CD14-positive monocyte (primary cell): ENCODE data around the gene DLG1. TPM values are rescaled to one million over a fixed set of nuclear protein-coding genes. Genes with fewer than 3 reads are reported as not detected.

Experiments used
- DNase-seq, 3 donors: peaks; one replicate each; pipeline ENCODE4 v3.0.0-alpha.2; 2011 to 2022
- H2AFZ ChIP-seq: 2 replicates; pipeline ENCODE4 v1.6.0; 2012; ENCODE audit warnings: mild to moderate bottlenecking, low read depth, low read length, inconsistent platforms; ENCODE audit not compliant: insufficient read depth, poor library complexity, severe bottlenecking
- H3K27ac ChIP-seq, 2 donors: 1 replicate in 1 of 2; 2 replicates in 1 of 2; pipeline ENCODE4 v1.5.1; 2012 to 2013; ENCODE audit warnings: low read length in 2 of 2, control low read depth in 1 of 2, inconsistent platforms in 1 of 2, low read depth in 1 of 2, mild to moderate bottlenecking in 1 of 2
- H3K27me3 ChIP-seq, 2 donors: one replicate each; pipeline versions ENCODE4 v1.6.0 to v1.6.1; 2011 to 2013; ENCODE audit warnings: low read length in 2 of 2; ENCODE audit not compliant: control insufficient read depth in 2 of 2, insufficient read depth in 2 of 2
- H3K36me3 ChIP-seq, 2 donors: replicated peaks in 1 of 2; 1 replicate in 1 of 2; 2 replicates in 1 of 2; pipeline versions ENCODE4 v1.5.1 to v1.6.1; 2012 to 2013; ENCODE audit warnings: low read length in 2 of 2, control low read depth in 1 of 2, inconsistent platforms in 1 of 2, mild to moderate bottlenecking in 1 of 2; ENCODE audit not compliant: insufficient read depth in 2 of 2, control insufficient read depth in 1 of 2
- H3K4me1 ChIP-seq, 2 donors: 1 replicate in 1 of 2; 2 replicates in 1 of 2; pipeline versions ENCODE4 v1.5.1 to v1.6.1; 2012 to 2013; ENCODE audit warnings: low read length in 2 of 2, control low read depth in 1 of 2, inconsistent platforms in 1 of 2, mild to moderate bottlenecking in 1 of 2, moderate library complexity in 1 of 2; ENCODE audit not compliant: insufficient read depth in 2 of 2, control insufficient read depth in 1 of 2
- H3K4me2 ChIP-seq: replicated peaks from 2 replicates; pipeline ENCODE3; 2012; ENCODE audit warnings: low read length, moderate library complexity, mild to moderate bottlenecking; ENCODE audit not compliant: poor library complexity, severe bottlenecking; ENCODE audit errors: extremely low read depth
- H3K4me3 ChIP-seq, 3 experiments: fragments of 200-600 bp in 1 of 3; sonication (generic) in 1 of 3; replicated peaks in 1 of 3; 1 replicate in 2 of 3; 2 replicates in 1 of 3; pipeline ENCODE4 v1.5.1; 2011 to 2013; ENCODE audit warnings: low read length in 3 of 3, mild to moderate bottlenecking in 3 of 3, control low read depth in 2 of 3, low read depth in 2 of 3, inconsistent platforms in 1 of 3, moderate library complexity in 1 of 3
- H3K79me2 ChIP-seq: 2 replicates; pipeline ENCODE4 v1.6.0; 2012; ENCODE audit warnings: mild to moderate bottlenecking, control low read depth, inconsistent platforms, low read length, moderate library complexity; ENCODE audit not compliant: insufficient read depth
- H3K9ac ChIP-seq: 2 replicates; pipeline ENCODE4 v1.6.0; 2017; ENCODE audit warnings: low read length, mild to moderate bottlenecking; ENCODE audit not compliant: insufficient read depth, poor library complexity, severe bottlenecking
- H3K9me3 ChIP-seq, 2 donors: replicated peaks in 1 of 2; 1 replicate in 1 of 2; 2 replicates in 1 of 2; pipeline versions ENCODE4 v1.5.1 to v1.6.1; 2012 to 2013; ENCODE audit warnings: low read length in 2 of 2, control low read depth in 1 of 2; ENCODE audit not compliant: control insufficient read depth in 1 of 2, insufficient read depth in 1 of 2
- H4K20me1 ChIP-seq: 2 replicates; pipeline ENCODE4 v1.6.0; 2012; ENCODE audit warnings: mild to moderate bottlenecking, low read length, control low read depth, moderate library complexity; ENCODE audit not compliant: insufficient read depth
- H3K27ac Mint-ChIP-seq, 7 donors: one replicate each; pipeline ENCODE4 v1.8.0; 2020; ENCODE audit warnings: mild to moderate bottlenecking in 7 of 7, mixed read lengths in 7 of 7, moderate library complexity in 6 of 7, inconsistent platforms in 2 of 7
- H3K27me3 Mint-ChIP-seq, 3 donors: one replicate each; pipeline ENCODE4 v1.8.0; 2021 to 2022; ENCODE audit warnings: low read depth in 3 of 3, mild to moderate bottlenecking in 3 of 3, mixed read lengths in 3 of 3, moderate library complexity in 3 of 3, inconsistent platforms in 1 of 3
- H3K36me3 Mint-ChIP-seq, 2 donors: one replicate each; pipeline ENCODE4 v1.8.0; 2020; ENCODE audit warnings: mixed read lengths in 2 of 2, inconsistent platforms in 1 of 2, mild to moderate bottlenecking in 1 of 2
- H3K4me1 Mint-ChIP-seq: one replicate; pipeline ENCODE4 v1.8.0; 2020; ENCODE audit warnings: mild to moderate bottlenecking, mixed read lengths
- H3K4me3 Mint-ChIP-seq, 2 donors: one replicate each; pipeline ENCODE4 v1.8.0; 2020; ENCODE audit warnings: mild to moderate bottlenecking in 2 of 2, mixed read lengths in 2 of 2, moderate library complexity in 1 of 2
- H3K9me3 Mint-ChIP-seq, 7 donors: one replicate each; pipeline ENCODE4 v1.8.0; 2020 to 2022; ENCODE audit warnings: mixed read lengths in 7 of 7, mild to moderate bottlenecking in 6 of 7, moderate library complexity in 6 of 7, inconsistent platforms in 2 of 7
- WGBS: methylation state at CpG from one replicate; pipeline ENCODE4 v1.1.5; 2013; ENCODE audit warnings: missing lambda C conversion rate; ENCODE audit not compliant: insufficient coverage; 5-methylcytosine and 5-hydroxymethylcytosine counted together
- intact Hi-C, 2 donors: fragments of 100-400 bp; cut with micrococcal nuclease; formaldehyde crosslinking; loops; one replicate each; pipeline versions ENCODE4 v1.15.0 to v1.15.1; 2023
- polyA plus RNA-seq, 3 donors: library from polyadenylated mRNA; depleted of rRNA in 1 of 3; unstranded in 2 of 3; stranded (reverse) in 1 of 3; fragments of 300-500 nt in 2 of 3; fragments of >200 nt in 1 of 3; fragmentation: Illumina TruSeq in 2 of 3; gene quantifications; 1 replicate in 2 of 3; 2 replicates in 1 of 3; pipeline ENCODE4 v1.2.3, GENCODE V29; 2012 to 2021
- TF ChIP-seq, protein P1 (sequence below): fragments of 200-600 bp; IDR thresholded peaks from one replicate; pipeline ENCODE4 v1.8.0; 2022; ENCODE audit warnings: antibody characterized with exemption, mild to moderate bottlenecking

Gene DLG1
- polyA plus RNA-seq, 3 donors, result 6.5 to 21.9 (median 10.2) TPM

DNA sequence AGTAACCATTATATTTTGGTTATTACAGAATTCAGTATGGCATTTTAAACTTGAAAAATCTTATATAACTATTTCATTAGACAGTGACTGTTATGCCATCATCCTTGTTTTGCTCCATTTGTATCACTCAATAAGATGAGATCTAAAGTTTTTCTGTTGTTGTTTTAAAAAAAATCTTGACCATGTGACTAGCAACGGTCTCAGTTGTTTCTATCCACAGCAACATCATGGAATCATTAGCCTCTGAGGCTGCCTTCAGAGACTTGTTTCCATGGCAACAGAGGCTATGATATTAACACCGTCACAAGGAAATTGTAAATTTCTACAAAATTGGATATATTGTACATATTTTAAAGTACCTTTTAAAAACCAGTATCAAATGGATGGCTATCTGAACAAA lies 129.8 kb downstream of the DLG1 start:
- Histone ChIP-seq H3K4me2 (no peak overlapping the region), H3K36me3 (no peaks in the 10 kb centered on the region), H2AFZ (no peak overlapping the region), H3K4me1 (no peaks in the 10 kb centered on the region), H3K27me3 (no peaks in the 10 kb centered on the region), H3K9ac (no peak overlapping the region), H4K20me1 (no peaks in the 10 kb centered on the region), H3K9me3 (no peaks in the 10 kb centered on the region), H3K79me2 (peaks cover 6% of the 10 kb centered on the region), H3K4me3 (no peak overlapping the region), H3K27ac (no peak overlapping the region)
- Mint-ChIP-seq H3K27me3 (no peaks in the 10 kb centered on the region), H3K4me1 (peaks cover 5% of the 10 kb centered on the region), H3K9me3 (peaks cover 0 to 2% (median 0%) of the 10 kb centered on the region in 7 donors), H3K4me3 (no peak overlapping the region), H3K36me3 (peaks cover 7 to 8% of the 10 kb centered on the region in 2 donors), H3K27ac (no peak overlapping the region)
- no peak for DNase-seq
- TF ChIP-seq, protein P1, sequence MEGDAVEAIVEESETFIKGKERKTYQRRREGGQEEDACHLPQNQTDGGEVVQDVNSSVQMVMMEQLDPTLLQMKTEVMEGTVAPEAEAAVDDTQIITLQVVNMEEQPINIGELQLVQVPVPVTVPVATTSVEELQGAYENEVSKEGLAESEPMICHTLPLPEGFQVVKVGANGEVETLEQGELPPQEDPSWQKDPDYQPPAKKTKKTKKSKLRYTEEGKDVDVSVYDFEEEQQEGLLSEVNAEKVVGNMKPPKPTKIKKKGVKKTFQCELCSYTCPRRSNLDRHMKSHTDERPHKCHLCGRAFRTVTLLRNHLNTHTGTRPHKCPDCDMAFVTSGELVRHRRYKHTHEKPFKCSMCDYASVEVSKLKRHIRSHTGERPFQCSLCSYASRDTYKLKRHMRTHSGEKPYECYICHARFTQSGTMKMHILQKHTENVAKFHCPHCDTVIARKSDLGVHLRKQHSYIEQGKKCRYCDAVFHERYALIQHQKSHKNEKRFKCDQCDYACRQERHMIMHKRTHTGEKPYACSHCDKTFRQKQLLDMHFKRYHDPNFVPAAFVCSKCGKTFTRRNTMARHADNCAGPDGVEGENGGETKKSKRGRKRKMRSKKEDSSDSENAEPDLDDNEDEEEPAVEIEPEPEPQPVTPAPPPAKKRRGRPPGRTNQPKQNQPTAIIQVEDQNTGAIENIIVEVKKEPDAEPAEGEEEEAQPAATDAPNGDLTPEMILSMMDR, result no peak
- WGBS, result no CpG with 5 or more reads among the region's 2 CpGs
- intact Hi-C loops, result no loop called here

DNA sequence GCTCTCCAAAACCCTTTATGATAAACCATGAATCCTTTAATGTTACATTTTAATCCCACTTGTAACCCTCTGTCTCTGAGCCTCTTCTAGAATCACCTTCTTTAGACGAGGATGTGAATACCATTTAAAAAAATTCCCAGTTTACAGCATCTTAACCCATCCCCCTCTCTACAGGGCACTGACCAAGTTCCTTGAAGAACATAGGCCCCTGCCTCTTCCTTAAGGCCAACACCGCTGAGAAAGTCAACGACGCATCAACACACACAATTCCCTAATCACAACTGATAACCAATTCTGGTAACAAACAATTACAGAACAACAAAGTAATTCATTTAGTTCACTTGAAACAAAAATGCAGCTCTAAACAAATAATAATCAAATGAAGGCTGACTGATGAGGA lies 130.3 kb downstream of the DLG1 start:
- Mint-ChIP-seq H3K27ac (peak overlapping the region in 2 of 7 donors; percentile 10 to 52), H3K4me3 (no peak overlapping the region), H3K27me3 (no peaks in the 10 kb centered on the region), H3K9me3 (peaks cover 0 to 2% (median 0%) of the 10 kb centered on the region in 7 donors), H3K36me3 (peaks cover 10 to 11% of the 10 kb centered on the region in 2 donors), H3K4me1 (peaks cover 4% of the 10 kb centered on the region)
- Histone ChIP-seq H3K4me1 (no peaks in the 10 kb centered on the region), H3K9me3 (no peaks in the 10 kb centered on the region), H4K20me1 (no peaks in the 10 kb centered on the region), H3K4me2 (no peak overlapping the region), H3K36me3 (no peaks in the 10 kb centered on the region), H3K4me3 (no peak overlapping the region), H3K9ac (no peak overlapping the region), H3K27me3 (no peaks in the 10 kb centered on the region), H3K27ac (no peak overlapping the region), H2AFZ (no peak overlapping the region), H3K79me2 (peaks cover 6% of the 10 kb centered on the region)
- 100% methylated on average over 1 of the region's 4 CpGs for WGBS
- intact Hi-C loops, result no loop called here
- no peak for DNase-seq
- TF ChIP-seq, protein P1, result no peak
